ENCODE measurements around the gene WDR6. TPM values are rescaled to one million over a fixed set of nuclear protein-coding genes. Genes with fewer than 3 reads are reported as not detected.

Gene WDR6
- total RNA-seq, 1 donor from 2014 or later = 116 TPM

GRCh38 chr3:49026536-49026935, 19.3 kb downstream of the WDR6 start:
- DNase-seq (ENCODE audit: extremely low read depth, low read depth, low spot score) = no peak

- DNase-seq (ENCODE audit: extremely low read depth, low read depth, low spot score) = no peak
These were observed 20.4 kb downstream of the WDR6 start for GRCh38 chr3:49027634-49028033.

- no peak for DNase-seq (ENCODE audit: extremely low read depth, low read depth, low spot score)
These were observed 21.1 kb downstream of the WDR6 start for GRCh38 chr3:49028298-49028672.

GRCh38 chr3:49028673-49029562, 21.7 kb downstream of the WDR6 start, which contains the start of gene IMPDH2:
TSS of gene IMPDH2 (minus strand) at chr3:49029398. CDS start at chr3:49029350, 48 bp downstream.
- DNase-seq (ENCODE audit: extremely low read depth, low read depth, low spot score) = peak; percentile 52

GRCh38 chr3:49029563-49029884, 22.3 kb downstream of the WDR6 start:
- no peak for DNase-seq (ENCODE audit: extremely low read depth, low read depth, low spot score)

- DNase-seq (ENCODE audit: extremely low read depth, low read depth, low spot score) = no peak
These were observed 23.1 kb downstream of the WDR6 start for GRCh38 chr3:49030321-49030720.

- no peak for DNase-seq (ENCODE audit: extremely low read depth, low read depth, low spot score)
These were observed 25.6 kb downstream of the WDR6 start for GRCh38 chr3:49032646-49033304.

- no peak for DNase-seq (ENCODE audit: extremely low read depth, low read depth, low spot score)
These were observed 27.5 kb downstream of the WDR6 start for GRCh38 chr3:49034650-49035049.

GRCh38 chr3:49035281-49035680, 28.1 kb downstream of the WDR6 start:
- DNase-seq (ENCODE audit: extremely low read depth, low read depth, low spot score) = no peak

GRCh38 chr3:49053543-49053942, 46.4 kb downstream of the WDR6 start:
- no peak for DNase-seq (ENCODE audit: extremely low read depth, low read depth, low spot score)

- no peak for DNase-seq (ENCODE audit: extremely low read depth, low read depth, low spot score)
These were observed 47.2 kb downstream of the WDR6 start for GRCh38 chr3:49054344-49054862.

GRCh38 chr3:49057268-49057667, 50.1 kb downstream of the WDR6 start:
- DNase-seq (ENCODE audit: extremely low read depth, low read depth, low spot score) = no peak

GRCh38 chr3:49058011-49058410, 50.8 kb downstream of the WDR6 start:
- no peak for DNase-seq (ENCODE audit: extremely low read depth, low read depth, low spot score)

Other genes starting within 250 kb of the WDR6 start
- 33.1 and 35.2 TPM in 2 replicates for gene PRKAR2A, start 159.5 kb upstream of the WDR6 start, total RNA-seq
- gene SLC25A20, start 108.5 kb upstream of the WDR6 start, total RNA-seq = 13.9 and 17.0 TPM in 2 replicates
- 55.5 and 64.3 TPM in 2 replicates for gene ARIH2, start 88.5 kb upstream of the WDR6 start, total RNA-seq
- gene P4HTM, start 17.1 kb upstream of the WDR6 start, total RNA-seq = 32.9 and 42.2 TPM in 2 replicates
- 35.2 and 70.1 TPM in 2 replicates for gene DALRD3, start 11.2 kb downstream of the WDR6 start, total RNA-seq
- 115 and 155 TPM in 2 replicates for gene NDUFAF3, start 14.7 kb downstream of the WDR6 start, total RNA-seq
- 123 and 185 TPM in 2 replicates for gene IMPDH2, start 22.0 kb downstream of the WDR6 start, total RNA-seq
- gene QRICH1, start 86.7 kb downstream of the WDR6 start, total RNA-seq = 73.8 and 205 TPM in 2 replicates
- gene QARS1, start 97.4 kb downstream of the WDR6 start, total RNA-seq = 246 and 266 TPM in 2 replicates
- 37.7 and 43.1 TPM in 2 replicates for gene USP19, start 113.4 kb downstream of the WDR6 start, total RNA-seq
- gene LAMB2, start 125.7 kb downstream of the WDR6 start, total RNA-seq = 1,071 and 1,381 TPM in 2 replicates
- 40.8 and 41.9 TPM in 2 replicates for gene CCDC71, start 158.9 kb downstream of the WDR6 start, total RNA-seq
- 98.4 and 110 TPM in 2 replicates for gene KLHDC8B, start 164.2 kb downstream of the WDR6 start, total RNA-seq

Data from glomerular endothelial cell (primary cell).